Gastroesophageal sphincter (tissue), 4 donors: ENCODE measurements around the gene CUX1. TPM values are rescaled to one million over a fixed set of nuclear protein-coding genes. Genes with fewer than 3 reads are reported as not detected.

ENCODE experiments used
- ATAC-seq: fragments of 150-250 bp; one replicate; pipeline ENCODE4 v1.9.1; 2016; ENCODE audit warnings: mild to moderate bottlenecking, moderate library complexity
- H3K27ac ChIP-seq, 4 donors: fragments of 200-600 bp; sonication (generic) in 3 of 4; 1 replicate in 3 of 4; 2 replicates in 1 of 4; pipeline ENCODE4 v1.5.1; 2016 to 2019
- H3K27me3 ChIP-seq: fragments of 200-600 bp; sonication (generic); one replicate; pipeline ENCODE4 v1.5.1; 2019
- H3K36me3 ChIP-seq, 2 donors: fragments of 200-600 bp; sonication (generic); one replicate each; pipeline ENCODE4 v1.5.1; 2019; ENCODE audit warnings: control low read depth in 1 of 2
- H3K4me1 ChIP-seq, 3 donors: fragments of 200-600 bp; sonication (generic); 1 replicate in 2 of 3; 2 replicates in 1 of 3; pipeline ENCODE4 v1.5.1; 2016 to 2019; ENCODE audit warnings: control low read depth in 2 of 3
- H3K4me3 ChIP-seq, 2 donors: fragments of 200-600 bp; sonication (generic); one replicate each; pipeline ENCODE4 v1.5.1; 2019; ENCODE audit warnings: mild to moderate bottlenecking in 1 of 2, moderate library complexity in 1 of 2
- H3K9me3 ChIP-seq, 3 donors: fragments of 200-600 bp; sonication (generic); one replicate each; pipeline ENCODE4 v1.5.1; 2017 to 2019; ENCODE audit warnings: control low read depth in 2 of 3
- CTCF ChIP-seq, 4 experiments: fragments of 200-600 bp in 2 of 4; fragments of 450-650 bp in 2 of 4; sonication (generic) in 1 of 4; IDR thresholded peaks; one replicate each; pipeline ENCODE4 v1.5.1; 2017 to 2019; ENCODE audit warnings: antibody characterized with exemption in 4 of 4, mild to moderate bottlenecking in 2 of 4, moderate library complexity in 2 of 4
- EP300 ChIP-seq: sonication (generic); formaldehyde crosslinking; IDR thresholded peaks from one replicate; pipeline ENCODE4 v1.6.1; 2017; ENCODE audit warnings: antibody characterized with exemption, mild to moderate bottlenecking
- POLR2A ChIP-seq, 2 donors: fragments of 450-650 bp; IDR thresholded peaks; one replicate each; pipeline ENCODE4 v1.6.1; 2017; ENCODE audit warnings: antibody characterized with exemption in 2 of 2, mild to moderate bottlenecking in 2 of 2, moderate library complexity in 1 of 2
- POLR2AphosphoS5 ChIP-seq: sonication (generic); formaldehyde crosslinking; IDR thresholded peaks from one replicate; pipeline ENCODE4 v1.6.1; 2017; ENCODE audit warnings: antibody characterized with exemption
- WGBS, 2 donors: methylation state at CpG; one replicate each; pipeline ENCODE4 v1.1.5; 2018; ENCODE audit warnings: low coverage in 1 of 2; 5-methylcytosine and 5-hydroxymethylcytosine counted together
- total RNA-seq, 4 donors: library from RNA; depleted of rRNA; stranded (reverse); fragments of >200 nt; gene quantifications; one replicate each; pipeline ENCODE4 v1.1.0, GENCODE V29; 2016

The CUX1 gene
- total RNA-seq, 4 donors from 2014 or later: 84.4 to 134 (median 110) TPM

DNA sequence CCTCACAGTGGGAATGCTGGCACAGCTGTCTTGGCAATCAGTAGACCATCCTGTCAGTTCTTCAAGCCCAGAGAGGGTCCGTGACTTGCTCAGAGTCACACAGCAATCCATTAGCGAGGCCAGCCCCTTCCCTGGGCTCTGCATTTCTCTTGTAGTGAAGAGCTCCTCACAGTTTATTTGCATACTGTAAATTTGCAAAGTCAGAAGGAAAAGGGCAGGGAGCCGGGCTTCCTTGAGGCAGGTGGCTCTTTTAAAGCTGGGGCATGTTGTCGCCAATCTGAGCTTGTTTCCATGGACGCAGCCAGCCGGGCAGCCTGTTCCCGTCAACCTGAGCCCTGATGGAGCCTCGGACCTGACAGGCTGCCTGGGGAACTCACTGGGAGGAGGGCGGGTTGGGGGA, 123.4 kb downstream of the CUX1 start:
- Histone ChIP-seq H3K4me3 (no peak overlapping the region), H3K27ac (peak overlapping the region; percentile 18 to 93 (median 88)), H3K27me3 (no peaks in the 10 kb centered on the region), H3K4me1 (peaks cover 3 to 88% (median 38%) of the 10 kb centered on the region in 3 donors), H3K9me3 (no peaks in the 10 kb centered on the region), H3K36me3 (no peaks in the 10 kb centered on the region)
- TF ChIP-seq POLR2AphosphoS5 (peak; percentile 33), EP300 (no peak), POLR2A (IDR thresholded peaks at IDR 0.05) (no peak), CTCF (IDR thresholded peaks at IDR 0.05) (no peak)
- WGBS, 2 donors: no CpG with 5 or more reads among the region's 9 CpGs
- no peak for ATAC-seq

DNA sequence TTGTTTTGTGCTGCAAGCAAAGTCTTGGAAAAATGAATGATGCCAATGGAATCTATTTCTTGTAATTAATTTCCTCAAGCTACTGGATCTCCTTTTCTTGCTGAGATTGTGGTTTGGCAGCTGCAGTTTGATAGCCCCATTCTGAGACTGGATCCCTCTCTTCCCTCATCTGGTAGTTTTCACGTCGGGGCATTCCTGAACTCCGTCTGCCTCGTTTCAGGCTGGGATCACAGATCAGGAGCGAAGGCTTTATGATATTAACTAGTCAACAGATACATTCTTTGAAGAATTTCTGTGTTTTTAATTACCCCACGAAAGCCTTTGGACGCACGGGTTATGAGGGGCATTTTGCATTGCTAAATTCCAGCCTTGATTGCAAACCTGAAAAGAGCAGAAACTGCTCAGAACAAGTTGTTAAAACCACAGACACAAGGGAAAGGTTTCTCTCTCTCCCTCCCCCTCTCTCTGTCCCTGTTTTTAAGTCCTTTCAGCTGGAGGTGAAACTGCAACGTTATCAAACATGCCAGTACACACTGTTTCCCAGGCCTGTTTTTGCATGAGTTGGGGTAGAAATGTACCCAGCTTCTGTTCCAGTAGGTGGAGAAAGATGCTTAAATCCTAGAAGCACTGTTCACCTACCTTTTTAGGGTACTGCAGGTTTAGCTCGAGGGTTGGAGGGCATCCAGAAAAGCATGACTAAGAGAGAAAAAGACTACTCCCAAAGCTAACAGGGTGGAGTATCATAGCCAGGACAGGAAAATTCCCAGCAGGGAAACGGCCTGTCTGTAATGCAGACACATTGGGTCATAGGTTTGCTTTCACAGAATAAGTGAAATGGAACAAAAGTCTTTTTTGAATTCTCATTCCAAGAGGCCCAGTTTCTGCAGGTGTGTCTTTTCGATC, 124.3 kb downstream of the CUX1 start:
- peak; percentile 91 for ATAC-seq
- no peaks in the 10 kb centered on the region for H3K9me3 ChIP-seq
- H3K27me3 ChIP-seq: no peaks in the 10 kb centered on the region
- peaks cover 3 to 88% (median 33%) of the 10 kb centered on the region in 3 donors for H3K4me1 ChIP-seq
- TF ChIP-seq EP300 (no peak), POLR2AphosphoS5 (peak; percentile 92), CTCF (IDR thresholded peaks at IDR 0.05) (peak in 1 of 4 experiments; percentile 39), POLR2A (IDR thresholded peaks at IDR 0.05) (no peak)
- no peaks in the 10 kb centered on the region for H3K36me3 ChIP-seq
- 22 to 34% methylated on average over 7 to 12 of the region's 12 CpGs for WGBS, 2 donors
- H3K27ac ChIP-seq: peak overlapping the region; percentile 78 to 93 (median 88)
- no peak overlapping the region for H3K4me3 ChIP-seq

DNA sequence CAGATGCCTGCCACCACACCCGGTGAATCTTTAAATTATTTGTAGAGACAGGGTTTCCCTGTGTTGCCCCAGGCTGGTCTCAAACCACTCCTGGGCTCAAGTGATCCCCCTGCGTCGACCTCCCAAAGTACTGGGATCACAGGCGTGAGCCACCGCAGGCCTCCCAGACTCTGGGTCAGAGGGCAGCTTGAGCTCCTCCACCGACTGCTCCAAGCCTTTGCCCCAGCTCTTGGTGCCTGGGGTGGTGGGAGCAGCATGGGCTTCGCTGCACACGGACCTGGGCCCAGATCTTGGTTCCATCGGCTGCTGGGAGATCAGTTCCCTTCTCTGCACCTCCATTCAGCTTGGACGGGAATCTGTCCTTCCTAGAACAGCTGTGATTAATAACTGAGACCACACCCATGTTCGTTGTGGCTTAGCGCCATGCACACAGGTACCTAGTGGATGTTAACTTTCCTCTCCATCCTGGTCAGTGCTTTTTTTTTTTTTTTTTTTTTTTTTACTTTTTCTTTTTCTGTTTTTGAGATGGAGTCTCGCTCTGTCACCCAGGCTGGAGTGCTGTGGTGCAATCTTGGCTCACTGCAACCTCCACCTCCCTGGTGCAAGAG, 125.3 kb downstream of the CUX1 start:
- ATAC-seq: no peak
- H3K4me1 ChIP-seq: peaks cover 3 to 88% (median 26%) of the 10 kb centered on the region in 3 donors

GRCh38 chr7:101943306-101943705, 125.9 kb downstream of the CUX1 start:
- no peaks in the 10 kb centered on the region for H3K9me3 ChIP-seq
- no peak overlapping the region for H3K4me3 ChIP-seq
- H3K27ac ChIP-seq: peak overlapping the region in 3 of 4 donors; percentile 87 to 93 (median 90)
- TF ChIP-seq POLR2AphosphoS5: no peak
- no peak for TF ChIP-seq EP300
- TF ChIP-seq POLR2A (IDR thresholded peaks at IDR 0.05): no peak
- TF ChIP-seq CTCF (IDR thresholded peaks at IDR 0.05): no peak
- H3K4me1 ChIP-seq: peaks cover 3 to 88% (median 29%) of the 10 kb centered on the region in 3 donors
- H3K36me3 ChIP-seq: no peaks in the 10 kb centered on the region
- no peak for ATAC-seq
- H3K27me3 ChIP-seq: no peaks in the 10 kb centered on the region
- 93% methylated on average over 12 of the region's 15 CpGs; no CpG with 5 or more reads in 1 of the 2 donors for WGBS, 2 donors

More for the DNA sequence above, 125.3 kb downstream of the CUX1 start:
- Histone ChIP-seq H3K27me3 (no peaks in the 10 kb centered on the region), H3K4me3 (no peak overlapping the region), H3K36me3 (no peaks in the 10 kb centered on the region), H3K27ac (peak overlapping the region; percentile 78 to 93 (median 88)), H3K9me3 (no peaks in the 10 kb centered on the region)
- TF ChIP-seq POLR2AphosphoS5 (no peak), CTCF (IDR thresholded peaks at IDR 0.05) (no peak), EP300 (no peak), POLR2A (IDR thresholded peaks at IDR 0.05) (no peak)
- WGBS, 2 donors: 55 to 67% methylated on average over 6 to 9 of the region's 13 CpGs
